ENCODE results near the gene KCNQ1OT1.

The KCNQ1OT1 gene

GRCh38 chr11:2737226-2737590 lies 37.4 kb upstream of the KCNQ1OT1 start:
- DNase-seq (ENCODE audit: low read depth in 1 of 2, low spot score in 1 of 2), result no peak

- no peak for DNase-seq (ENCODE audit: low read depth in 1 of 2, low spot score in 1 of 2)
These were observed 36.9 kb upstream of the KCNQ1OT1 start for GRCh38 chr11:2736577-2737225.

GRCh38 chr11:2735053-2735589 lies 35.3 kb upstream of the KCNQ1OT1 start:
- DNase-seq (ENCODE audit: low read depth in 1 of 2, low spot score in 1 of 2), result no peak

- DNase-seq (ENCODE audit: low read depth in 1 of 2, low spot score in 1 of 2), result no peak
These were observed 34.6 kb upstream of the KCNQ1OT1 start for GRCh38 chr11:2734181-2735052.

GRCh38 chr11:2732940-2733628 lies 33.3 kb upstream of the KCNQ1OT1 start:
- DNase-seq (ENCODE audit: low read depth in 1 of 2, low spot score in 1 of 2), result no peak

- DNase-seq (ENCODE audit: low read depth in 1 of 2, low spot score in 1 of 2), result no peak
These were observed 32.6 kb upstream of the KCNQ1OT1 start for GRCh38 chr11:2732261-2732939.

- no peak for DNase-seq (ENCODE audit: low read depth in 1 of 2, low spot score in 1 of 2)
These were observed 31.6 kb upstream of the KCNQ1OT1 start for GRCh38 chr11:2731130-2732125.

GRCh38 chr11:2730272-2731129 lies 30.7 kb upstream of the KCNQ1OT1 start:
- no peak for DNase-seq (ENCODE audit: low read depth in 1 of 2, low spot score in 1 of 2)

- no peak for DNase-seq (ENCODE audit: low read depth in 1 of 2, low spot score in 1 of 2)
These were observed 30.0 kb upstream of the KCNQ1OT1 start for GRCh38 chr11:2729841-2730240.

- DNase-seq (ENCODE audit: low read depth in 1 of 2, low spot score in 1 of 2), result no peak
These were observed 29.0 kb upstream of the KCNQ1OT1 start for GRCh38 chr11:2728663-2729332.

- DNase-seq (ENCODE audit: low read depth in 1 of 2, low spot score in 1 of 2), result no peak
These were observed 28.4 kb upstream of the KCNQ1OT1 start for GRCh38 chr11:2728128-2728662.

GRCh38 chr11:2726964-2727363 lies 27.2 kb upstream of the KCNQ1OT1 start:
- no peak for DNase-seq (ENCODE audit: low read depth in 1 of 2, low spot score in 1 of 2)

GRCh38 chr11:2725368-2726300 lies 25.8 kb upstream of the KCNQ1OT1 start:
- no peak for DNase-seq (ENCODE audit: low read depth in 1 of 2, low spot score in 1 of 2)

- DNase-seq (ENCODE audit: low read depth in 1 of 2, low spot score in 1 of 2), result no peak
These were observed 25.0 kb upstream of the KCNQ1OT1 start for GRCh38 chr11:2724653-2725367.

GRCh38 chr11:2724104-2724503 lies 24.3 kb upstream of the KCNQ1OT1 start:
- no peak for DNase-seq (ENCODE audit: low read depth in 1 of 2, low spot score in 1 of 2)

- DNase-seq (ENCODE audit: low read depth in 1 of 2, low spot score in 1 of 2), result no peak
These were observed 23.2 kb upstream of the KCNQ1OT1 start for GRCh38 chr11:2722955-2723354.

Measured in activated CD4-positive, alpha-beta T cell treated with anti-CD3 and anti-CD28 coated beads, Interleukin-2, amount 50 U/mL, for 24 hours (primary cell).